GM03348 (cell line): ENCODE measurements around the gene TMEM43.
A peak's percentile ranks its signal among the peaks of the same experiment; 100 is the strongest.

Experiments
- DNase-seq: peaks from one replicate; pipeline ENCODE4 v3.0.0; 2012; ENCODE audit warnings: low spot score

The TMEM43 gene

DNA sequence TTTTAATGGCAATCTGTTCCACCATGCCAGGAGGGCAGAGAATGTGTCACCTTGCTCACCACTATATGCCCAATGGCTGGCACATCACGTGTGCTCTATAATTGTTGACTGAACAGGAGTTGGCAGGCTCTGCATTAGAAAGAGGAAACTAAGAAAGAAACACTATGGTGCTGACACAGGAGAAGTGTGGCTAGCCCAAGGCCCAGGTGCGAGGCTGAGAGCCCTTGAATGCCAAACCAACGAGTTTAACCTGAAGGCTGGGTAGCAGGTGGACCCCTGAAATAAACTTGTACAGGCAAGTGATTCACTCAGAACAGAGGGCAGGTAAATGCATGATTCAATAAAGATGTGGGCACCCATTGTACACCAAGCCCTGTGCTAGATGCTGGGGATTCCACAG is 2.6 kb upstream of the TMEM43 start:
- no peak for DNase-seq

DNA sequence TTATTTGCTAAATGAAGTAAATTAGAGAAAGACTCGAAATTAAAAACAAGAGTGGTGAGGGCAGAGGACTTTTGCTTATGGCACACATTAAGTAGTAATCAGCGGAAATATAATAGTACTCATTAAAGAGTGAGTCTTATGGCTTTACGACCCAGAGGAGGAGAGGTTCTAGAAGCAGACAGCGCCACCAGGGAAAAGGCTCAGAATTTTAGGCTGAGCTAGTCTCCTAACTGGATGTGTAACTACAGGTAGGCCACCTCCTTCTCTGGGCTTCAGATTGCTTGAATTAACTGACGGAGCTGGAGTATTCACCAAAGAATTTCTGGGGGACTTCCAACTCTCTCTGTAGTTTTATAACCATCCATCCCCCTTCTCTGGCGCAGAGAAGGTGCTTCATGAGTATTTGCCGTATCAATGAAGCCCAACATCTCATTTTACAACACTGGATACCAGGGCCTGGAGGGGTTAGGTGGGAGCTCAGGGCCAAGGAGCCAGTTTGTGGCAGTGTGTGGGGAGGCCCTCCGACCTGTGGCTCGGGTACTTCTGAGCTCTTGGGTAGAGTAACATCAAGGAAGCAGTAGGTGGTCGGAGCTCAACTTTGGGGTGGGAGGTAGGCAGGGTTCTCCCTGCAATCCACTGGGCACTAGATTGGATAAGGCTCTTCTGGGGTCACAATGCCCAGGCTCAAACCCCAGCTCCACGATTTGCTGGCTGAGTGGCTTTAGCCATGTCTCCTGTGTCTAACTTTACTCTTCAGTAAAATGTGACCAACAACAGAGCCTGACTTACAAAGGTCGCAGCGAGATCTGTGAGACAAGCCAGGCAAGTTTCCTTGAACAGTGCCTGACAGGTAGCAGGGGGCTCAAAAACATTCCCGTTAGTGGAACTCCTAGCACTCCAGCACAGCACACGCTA is 1.3 kb upstream of the TMEM43 start:
- DNase-seq: no peak

DNA sequence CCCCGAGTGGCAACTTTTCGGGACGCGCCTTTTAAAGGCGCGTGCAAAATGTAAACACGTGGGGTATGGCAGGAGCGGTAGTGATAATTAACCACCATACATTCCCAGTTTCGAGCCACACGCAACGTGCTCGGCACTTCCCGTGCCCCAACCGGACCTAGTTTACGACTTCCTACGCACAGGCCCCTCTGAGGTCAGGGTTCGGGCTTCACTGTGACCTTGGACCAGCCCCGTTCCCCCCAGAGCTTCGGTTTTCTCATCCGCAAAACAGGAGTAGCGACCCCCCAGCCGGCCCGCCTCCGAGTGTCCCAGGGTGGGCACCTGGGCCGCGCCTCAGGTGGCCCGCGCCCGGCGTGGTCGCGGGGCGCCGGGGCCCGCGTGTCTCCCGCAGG is 633 bp upstream of the TMEM43 start:
- DNase-seq: peak; percentile 52

DNA sequence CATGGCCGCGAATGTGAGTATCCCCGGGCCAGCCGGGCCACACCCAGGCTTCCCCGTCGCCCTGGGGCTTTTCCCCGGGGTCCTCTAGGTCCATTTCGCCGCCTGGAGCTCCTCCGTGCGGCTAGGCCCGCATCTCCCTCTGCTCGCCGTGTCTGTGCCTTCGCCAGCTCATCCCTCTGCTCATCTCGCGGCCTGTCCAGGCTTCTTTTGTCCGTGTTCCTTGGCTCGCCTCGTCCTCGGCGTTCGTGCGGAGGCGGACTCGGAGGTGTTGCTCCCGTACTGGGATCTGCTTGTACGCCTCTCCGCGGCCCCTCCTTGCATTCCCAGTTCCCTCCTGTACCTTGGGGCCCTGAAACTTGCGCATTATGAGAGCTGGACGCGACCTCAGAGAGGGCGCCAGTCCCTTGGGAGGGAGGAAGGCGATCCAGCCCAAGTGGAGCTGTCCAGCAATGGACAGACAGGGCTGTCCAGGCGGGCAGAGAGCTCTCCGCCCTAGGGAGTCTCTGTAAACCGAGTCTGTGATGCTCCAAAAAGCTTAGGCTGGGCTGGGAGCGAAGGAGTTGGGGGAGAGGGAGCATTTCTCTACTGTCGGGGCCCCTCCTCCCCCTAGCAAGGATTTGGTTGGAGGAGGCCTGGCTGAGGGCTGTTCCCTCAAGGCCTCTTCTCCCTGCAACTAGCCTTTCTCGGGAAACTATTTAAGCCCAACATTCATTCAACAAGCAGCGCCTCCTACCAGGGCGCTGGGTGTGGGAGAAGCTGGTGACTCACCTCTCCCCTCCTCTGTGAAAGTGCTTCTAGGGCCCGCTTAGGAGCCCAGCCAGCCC is 553 bp downstream of the TMEM43 start:
- peak; percentile 89 for DNase-seq

DNA sequence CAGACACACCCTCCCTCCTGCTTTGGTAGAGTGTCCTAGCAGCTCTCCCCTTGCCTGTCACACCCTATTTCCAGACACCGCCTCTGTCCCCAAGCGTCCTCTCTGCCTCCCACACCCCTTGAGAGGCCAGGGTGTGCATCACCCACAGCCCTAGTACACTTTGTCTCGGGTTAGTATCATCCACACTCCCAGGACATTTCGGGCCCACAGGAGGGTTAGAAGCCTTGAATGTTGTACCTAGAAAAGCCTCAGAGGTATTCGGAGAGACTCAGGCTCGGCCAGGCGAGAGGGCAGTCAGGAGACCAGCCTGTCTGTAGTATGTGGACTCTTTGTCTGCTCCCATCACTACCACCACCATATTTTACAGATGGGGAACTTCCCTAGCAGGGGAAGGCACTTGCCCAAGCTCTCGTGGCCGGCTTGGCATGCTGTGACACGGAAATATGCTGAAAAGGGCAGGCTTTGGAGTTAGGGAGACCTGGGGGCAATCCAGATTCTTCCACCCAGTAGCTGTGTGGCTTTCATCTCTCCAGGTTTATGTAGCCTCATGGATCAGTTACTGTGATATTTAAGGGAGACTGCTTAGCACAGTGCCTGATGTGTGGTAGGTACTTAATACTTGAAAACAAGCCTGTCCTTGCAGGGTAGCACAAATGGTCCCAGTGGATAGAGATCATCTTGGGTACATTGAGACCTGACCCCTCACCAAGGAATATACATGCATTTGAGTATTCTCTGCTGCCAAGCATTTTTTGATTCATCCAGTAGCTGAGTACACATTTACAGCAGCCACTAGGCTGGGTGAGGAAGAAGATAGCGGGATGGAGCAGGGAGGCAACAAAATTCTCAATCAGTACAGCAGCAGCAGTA is 1.4 kb downstream of the TMEM43 start:
- no peak for DNase-seq

DNA sequence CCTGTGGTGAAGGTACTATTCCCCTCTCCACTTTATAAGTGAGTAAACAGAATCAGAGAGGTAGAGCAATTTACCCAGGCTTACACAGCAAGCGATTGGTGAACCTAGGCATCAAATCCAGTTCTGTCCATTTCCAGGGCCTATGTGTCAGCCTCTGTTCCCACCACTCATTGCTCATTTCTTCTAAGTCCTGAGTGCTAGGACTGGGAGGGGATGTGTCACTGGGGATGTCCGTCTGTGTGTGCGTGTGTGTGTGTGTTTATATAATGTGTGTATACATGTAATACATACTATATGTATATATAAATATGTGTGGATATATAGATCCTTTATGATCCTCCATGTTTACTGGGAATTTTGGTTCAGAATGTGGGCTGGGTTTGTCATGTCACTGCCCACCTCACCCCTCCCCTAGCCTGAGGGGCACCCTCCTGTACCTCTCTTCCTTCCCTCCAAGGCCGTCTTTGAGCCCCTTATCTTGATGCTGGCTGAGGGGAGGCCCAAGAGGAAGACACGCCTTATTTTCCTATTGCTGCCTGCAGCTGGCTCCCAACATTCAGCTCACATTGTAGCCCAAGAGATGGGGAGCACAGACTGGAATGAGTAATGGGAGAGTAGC is 2.1 kb downstream of the TMEM43 start:
- no peak for DNase-seq

DNA sequence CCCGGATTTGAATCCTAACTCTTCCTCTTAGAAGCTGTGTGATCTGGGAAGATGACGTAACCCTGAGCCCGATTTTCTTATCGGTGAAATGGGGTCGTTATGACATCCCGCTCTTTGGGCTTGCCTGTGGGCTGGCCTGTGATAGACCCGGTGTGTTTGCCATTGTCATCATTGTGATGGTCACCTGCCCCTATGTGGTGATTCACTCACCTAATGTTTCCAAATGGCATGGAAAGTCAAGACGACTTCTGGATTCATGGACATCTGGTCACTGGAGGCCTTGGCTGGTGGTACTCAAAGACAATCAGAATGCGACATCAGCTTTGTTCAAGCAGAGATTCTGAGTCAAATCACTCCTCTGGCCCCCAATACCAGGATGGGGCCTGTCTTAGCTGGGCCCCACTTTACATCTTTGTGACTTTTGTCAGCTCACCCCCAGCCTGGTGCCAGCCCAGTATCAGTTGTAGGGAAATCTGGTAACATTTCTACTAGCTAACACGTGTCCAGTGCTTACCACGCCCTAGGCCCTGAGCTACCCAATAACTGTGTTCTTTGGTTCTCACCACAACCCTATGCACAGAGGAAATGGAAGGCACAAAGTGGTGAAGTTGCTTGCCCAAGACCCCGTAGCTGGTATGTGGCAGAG is 2.8 kb downstream of the TMEM43 start:
- DNase-seq: no peak

DNA sequence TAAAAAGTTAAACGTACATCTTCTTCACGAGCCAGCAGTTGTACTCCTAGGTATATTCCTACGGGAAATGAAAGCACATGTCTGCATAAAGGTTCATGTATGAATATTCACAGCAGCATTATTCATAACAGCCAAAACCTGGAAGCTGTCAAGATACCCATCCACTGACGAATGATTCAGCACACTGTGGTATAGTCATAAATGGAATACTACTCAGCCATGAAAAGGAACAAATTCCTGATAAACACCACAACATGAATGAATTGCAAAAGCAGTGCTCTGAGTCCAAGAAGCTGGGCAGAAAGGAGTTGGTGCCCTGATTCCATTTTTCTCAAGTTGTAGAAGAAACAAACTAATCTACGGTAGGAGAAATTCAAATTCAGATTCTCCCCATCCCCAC is 3.9 kb downstream of the TMEM43 start:
- no peak for DNase-seq

DNA sequence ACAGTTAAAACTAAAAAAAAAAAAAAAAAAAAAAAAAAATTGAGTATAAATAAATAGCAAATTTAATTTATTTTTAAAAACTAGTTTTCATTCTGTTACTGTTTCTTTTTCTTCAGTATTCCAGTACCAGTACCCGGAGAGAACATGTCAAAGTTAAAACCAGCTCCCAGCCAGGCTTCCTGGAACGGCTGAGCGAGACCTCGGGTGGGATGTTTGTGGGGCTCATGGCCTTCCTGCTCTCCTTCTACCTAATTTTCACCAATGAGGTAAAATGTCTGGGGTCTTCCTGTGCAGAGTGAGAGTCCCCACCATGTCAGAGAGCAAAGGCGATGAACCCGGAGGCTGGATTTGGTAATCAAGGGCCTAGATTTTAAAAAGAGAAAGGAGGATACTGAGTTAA is 4.4 kb downstream of the TMEM43 start:
- DNase-seq: no peak

DNA sequence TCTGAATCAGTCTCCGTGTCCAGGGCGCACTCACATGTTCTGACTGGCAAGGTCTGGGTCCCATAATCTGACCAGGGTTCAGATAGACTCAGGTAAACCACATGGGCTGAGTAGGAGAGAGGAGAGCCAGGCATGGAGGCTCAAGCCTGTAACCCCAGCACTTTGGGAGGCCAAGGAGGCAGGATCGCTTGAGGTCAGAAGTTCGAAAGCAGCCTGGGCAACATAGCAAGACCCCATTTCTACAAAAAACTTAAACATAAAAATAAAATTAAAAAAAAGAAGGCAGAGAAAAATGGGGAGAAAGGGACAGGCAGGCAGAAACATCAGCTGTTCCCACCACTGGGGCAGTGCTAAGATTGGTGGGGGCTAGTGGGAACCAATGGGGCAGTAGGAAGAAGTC is 5.4 kb downstream of the TMEM43 start:
- DNase-seq: no peak

DNA sequence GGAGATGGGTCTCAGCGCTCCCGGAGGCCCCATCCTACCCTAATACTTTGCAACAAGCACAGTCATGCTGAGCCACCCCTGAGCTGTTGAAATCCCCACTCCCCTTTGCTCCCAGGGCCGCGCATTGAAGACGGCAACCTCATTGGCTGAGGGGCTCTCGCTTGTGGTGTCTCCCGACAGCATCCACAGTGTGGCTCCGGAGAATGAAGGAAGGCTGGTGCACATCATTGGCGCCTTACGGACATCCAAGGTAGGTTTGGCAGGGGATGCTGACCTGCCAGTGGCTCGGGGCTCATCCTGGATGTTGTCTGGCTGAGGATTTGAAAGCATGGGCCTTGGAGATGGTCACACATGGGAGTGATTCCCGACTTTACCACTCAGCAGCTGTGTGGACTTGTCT is 5.9 kb downstream of the TMEM43 start:
- no peak for DNase-seq

DNA sequence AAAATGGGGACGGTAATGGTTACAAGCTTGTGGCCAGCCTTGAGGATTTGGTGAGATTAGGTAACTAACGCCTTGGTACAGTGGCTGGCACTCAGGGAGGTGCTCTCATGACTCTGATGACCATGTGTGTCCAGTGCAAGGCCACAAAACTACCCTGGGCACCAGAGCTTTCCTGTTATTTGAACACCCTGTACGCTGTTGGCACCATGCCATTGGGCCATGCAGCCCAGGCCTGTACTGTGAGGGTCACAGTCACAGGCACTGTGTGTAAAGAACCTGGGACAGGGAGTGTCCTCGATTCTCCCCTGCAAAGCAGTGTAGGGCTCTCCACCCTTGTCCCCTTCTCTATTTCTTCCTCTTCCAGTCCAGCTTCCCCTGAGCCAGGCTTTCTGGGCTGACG is 6.3 kb downstream of the TMEM43 start:
- DNase-seq: no peak

DNA sequence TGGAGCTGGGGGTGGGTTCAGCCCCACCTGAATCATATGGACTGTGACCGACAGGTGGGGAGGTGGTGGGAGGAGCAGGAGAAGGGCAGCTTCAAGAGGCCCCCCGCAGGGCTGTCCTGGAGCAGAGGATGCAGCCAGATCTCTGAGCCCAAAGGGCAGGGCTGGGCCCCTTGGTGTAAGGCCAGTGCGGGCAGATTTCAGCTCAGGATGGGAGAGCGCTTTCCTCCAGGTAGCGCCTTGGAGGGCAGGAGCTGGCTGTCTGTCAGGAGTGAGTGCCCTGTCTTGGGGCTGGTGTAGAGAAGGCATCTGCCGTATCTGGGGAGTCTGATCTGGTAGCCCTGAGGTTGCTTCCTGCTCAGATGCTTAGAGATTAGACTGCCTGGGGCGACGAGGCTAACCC is 7.3 kb downstream of the TMEM43 start:
- no peak for DNase-seq

DNA sequence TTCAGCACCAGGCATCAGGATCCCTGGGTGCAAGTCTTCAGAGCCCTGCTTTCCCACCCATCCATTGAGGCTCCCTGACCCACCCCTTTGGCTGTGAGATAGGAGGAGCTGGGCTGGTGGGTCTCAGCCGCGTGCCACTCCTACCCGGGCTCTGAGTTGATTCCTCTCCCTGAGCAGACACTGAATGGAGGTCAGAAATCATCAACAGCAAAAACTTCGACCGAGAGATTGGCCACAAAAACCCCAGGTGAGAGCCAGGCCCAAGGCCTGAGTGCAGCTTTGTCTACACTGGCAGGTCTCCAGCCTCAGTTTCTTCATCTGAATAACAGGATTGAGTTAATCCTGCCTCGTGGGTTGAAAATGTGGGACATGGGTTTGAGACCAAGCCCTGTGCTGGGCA is 7.8 kb downstream of the TMEM43 start:
- no peak for DNase-seq

DNA sequence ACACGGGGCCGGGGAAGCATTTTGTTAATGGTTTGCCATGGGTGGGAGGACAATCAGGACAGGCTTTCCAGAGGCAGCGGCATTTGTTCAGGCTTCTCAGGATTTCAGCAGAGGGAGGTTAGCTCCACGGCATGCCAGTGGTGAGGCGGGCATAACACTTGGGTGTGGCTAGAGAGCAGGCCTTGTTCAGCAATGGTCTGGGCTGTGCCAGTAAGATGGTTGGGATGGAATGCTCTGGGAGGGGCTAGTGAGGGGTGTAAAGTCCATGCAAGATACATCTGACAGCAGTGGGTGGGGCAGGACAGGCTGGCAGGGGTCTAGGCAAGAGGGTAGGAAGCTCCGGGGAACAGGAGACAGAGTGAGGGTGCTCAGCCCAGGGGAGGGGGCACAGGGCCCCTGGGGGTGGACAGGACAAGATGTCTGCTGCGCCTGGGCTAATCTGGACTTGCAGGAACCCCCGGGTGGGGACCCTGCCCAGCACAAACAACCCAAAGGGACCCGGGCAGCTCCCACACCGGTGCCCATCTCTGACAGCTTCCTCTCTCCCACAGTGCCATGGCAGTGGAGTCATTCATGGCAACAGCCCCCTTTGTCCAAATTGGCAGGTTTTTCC is 8.4 kb downstream of the TMEM43 start:
- DNase-seq: no peak

DNA sequence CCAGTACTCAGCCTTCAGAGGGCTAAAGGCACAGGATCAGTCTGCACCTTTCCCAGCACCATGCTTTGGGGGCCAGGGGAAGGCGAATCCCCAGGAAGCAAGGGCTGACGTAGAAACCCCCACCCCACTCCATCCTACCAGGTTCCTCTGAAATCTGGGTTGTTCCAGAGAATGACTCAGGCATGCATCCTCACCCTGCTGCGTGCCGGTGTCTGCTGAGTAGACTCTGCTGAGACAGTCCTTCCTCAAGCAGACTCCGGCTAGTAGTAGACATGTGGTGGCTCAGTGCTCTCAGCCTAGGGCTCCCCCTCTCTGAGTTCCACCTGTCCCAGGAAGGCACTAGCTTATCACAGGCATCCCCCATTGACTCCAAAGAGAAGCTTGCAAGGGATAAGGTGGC is 9.0 kb downstream of the TMEM43 start:
- DNase-seq: no peak

DNA sequence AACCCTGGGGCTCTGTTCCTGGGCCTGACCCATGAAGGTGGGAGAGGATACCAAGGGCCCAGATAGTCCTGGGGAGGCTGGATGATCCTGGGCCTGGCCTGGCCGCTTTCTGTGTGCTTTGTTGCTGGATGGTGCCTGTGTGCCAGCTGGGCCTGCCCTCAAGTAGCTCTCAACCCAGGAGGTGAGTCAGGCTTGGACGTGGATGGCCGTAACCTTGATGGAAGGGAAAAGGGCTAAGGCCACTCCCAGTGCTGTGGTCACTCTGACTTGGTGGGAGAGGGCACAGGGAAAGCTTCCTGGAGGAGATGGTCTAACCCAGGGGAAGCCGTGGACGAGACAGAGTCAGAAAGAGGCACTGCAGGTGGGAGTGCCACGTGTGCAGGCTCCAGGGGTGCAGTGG is 9.4 kb downstream of the TMEM43 start:
- no peak for DNase-seq

DNA sequence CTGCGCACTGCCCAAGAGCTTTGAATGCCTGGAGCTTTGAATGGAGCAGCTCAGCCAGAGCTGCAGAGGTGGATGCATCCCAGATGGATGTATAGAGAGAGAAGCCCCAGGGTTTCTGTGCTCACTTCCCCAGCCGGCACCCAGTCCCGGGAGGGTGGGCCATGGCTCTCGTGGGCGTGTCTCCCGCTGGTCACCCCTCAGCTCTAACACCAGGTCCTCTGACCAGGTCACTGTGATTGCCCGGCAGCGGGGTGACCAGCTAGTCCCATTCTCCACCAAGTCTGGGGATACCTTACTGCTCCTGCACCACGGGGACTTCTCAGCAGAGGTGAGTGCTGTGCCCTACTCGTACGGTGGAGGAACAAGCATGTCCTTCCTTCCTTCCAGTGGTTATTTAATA is 10.7 kb downstream of the TMEM43 start:
- DNase-seq: no peak

DNA sequence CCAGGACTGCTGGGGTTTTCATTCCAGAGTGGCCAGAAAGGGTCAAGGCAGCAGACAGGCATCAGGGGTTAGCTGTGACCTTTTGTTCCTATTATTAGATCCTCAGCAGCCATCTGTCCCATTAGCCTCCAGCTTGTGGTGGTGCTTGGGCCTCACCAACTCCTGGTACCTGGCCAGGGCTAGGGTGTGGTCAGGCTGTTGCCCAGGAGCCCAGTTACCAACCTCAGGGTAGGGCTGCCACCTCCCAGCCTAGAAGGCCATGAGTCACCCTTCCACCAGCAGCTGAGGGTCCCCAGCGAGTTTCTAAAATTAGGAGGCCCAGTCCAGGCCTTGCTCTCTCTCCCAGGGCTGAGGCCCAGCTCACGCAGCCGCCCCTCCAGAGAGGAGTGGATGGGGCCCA is 12.2 kb downstream of the TMEM43 start:
- DNase-seq: no peak

DNA sequence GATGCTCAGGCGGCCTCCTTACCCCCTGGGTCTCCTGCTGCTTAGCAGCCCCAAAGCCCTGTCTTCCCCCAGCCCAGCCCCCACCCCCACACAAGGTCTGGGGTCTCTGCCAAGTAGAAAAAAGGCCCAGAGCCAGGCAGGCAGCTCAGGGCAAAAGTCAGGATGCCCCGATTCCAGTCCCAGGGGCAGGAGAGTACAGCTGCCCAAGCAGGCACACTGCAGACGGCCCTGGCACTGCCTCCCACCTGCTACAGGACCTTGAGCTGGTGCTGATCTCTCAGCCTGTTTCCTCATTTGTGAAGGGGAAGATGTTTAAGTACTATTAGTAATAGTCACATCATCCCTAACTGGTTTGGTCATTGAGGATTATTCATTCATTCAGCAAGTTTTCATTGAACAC is 12.6 kb downstream of the TMEM43 start:
- DNase-seq: no peak
